PC-9 (cell line): Measurements from ENCODE around the gene PDK3. TPM values are rescaled to one million over a fixed set of nuclear protein-coding genes. Genes with fewer than 3 reads are reported as not detected.

Experiments used
- BruUV-seq: library from RNA; stranded (reverse); fragments of 400-500 nt; replicated peaks from 2 replicates; lab custom pipeline; 2021; lab: Mats Ljungman, UMichigan
- CTCF ChIA-PET: fragments of 300-600 bp; sonication (Branson Sonifier 250); formaldehyde crosslinking; loops from one replicate; lab custom pipeline; 2022; ENCODE audit warnings: antibody characterized with exemption; lab: Charles Lee
- POLR2A ChIA-PET: fragments of 300-600 bp; sonication (Branson Sonifier 250); formaldehyde crosslinking; loops from one replicate; lab custom pipeline; 2022; ENCODE audit warnings: antibody characterized with exemption; ENCODE audit not compliant: unreplicated experiment; lab: Charles Lee
- DNase-seq, 2 experiments: peaks; one replicate each; pipeline versions ENCODE4 v3.0.0 to v3.0.0-alpha.2; 2015 to 2022; ENCODE audit warnings: mixed read lengths in 1 of 2
- H2AFZ ChIP-seq: fragments of 200-600 bp; sonication (generic); 2 replicates; pipeline ENCODE4 v1.8.1; 2017; ENCODE audit warnings: antibody characterized with exemption
- H3F3A ChIP-seq: fragments of 200-600 bp; sonication (generic); 2 replicates; pipeline ENCODE4 v1.8.1; 2017; ENCODE audit warnings: antibody characterized with exemption, mild to moderate bottlenecking, low read depth; ENCODE audit not compliant: insufficient read depth
- H3K27ac ChIP-seq: fragments of 200-600 bp; sonication (generic); 2 replicates; pipeline ENCODE4 v1.6.1; 2016; ENCODE audit warnings: mixed run types
- H3K27me3 ChIP-seq: fragments of 200-600 bp; sonication (generic); 2 replicates; pipeline ENCODE4 v1.6.1; 2016; ENCODE audit warnings: low read depth, mixed run types; ENCODE audit not compliant: insufficient read depth
- H3K36me3 ChIP-seq: fragments of 200-600 bp; sonication (generic); 2 replicates; pipeline ENCODE4 v1.6.1; 2016; ENCODE audit warnings: low read depth, mixed run types
- H3K4me1 ChIP-seq: fragments of 200-600 bp; sonication (generic); replicated peaks from 2 replicates; pipeline ENCODE4 v1.6.1; 2016; ENCODE audit warnings: mixed run types; ENCODE audit not compliant: insufficient read depth
- H3K4me2 ChIP-seq: fragments of 200-600 bp; sonication (generic); 2 replicates; pipeline ENCODE4 v1.6.1; 2017; ENCODE audit warnings: mixed run types
- H3K4me3 ChIP-seq: fragments of 200-600 bp; sonication (generic); 2 replicates; pipeline ENCODE4 v1.6.1; 2016; ENCODE audit warnings: mixed run types
- H3K79me2 ChIP-seq: fragments of 200-600 bp; sonication (generic); 2 replicates; pipeline ENCODE4 v1.6.1; 2017; ENCODE audit warnings: low read depth, mixed run types
- H3K9me2 ChIP-seq: fragments of 200-600 bp; sonication (generic); 2 replicates; pipeline ENCODE4 v1.8.1; 2017; ENCODE audit warnings: mild to moderate bottlenecking; ENCODE audit not compliant: insufficient read depth
- H3K9me3 ChIP-seq: fragments of 200-600 bp; sonication (generic); 2 replicates; pipeline ENCODE4 v1.8.1; 2016; ENCODE audit warnings: low read depth; ENCODE audit not compliant: insufficient read depth
- H4K20me1 ChIP-seq: fragments of 200-600 bp; sonication (generic); 2 replicates; pipeline ENCODE4 v1.8.1; 2017; ENCODE audit not compliant: insufficient read depth
- CTCF ChIP-seq: fragments of 200-600 bp; sonication (generic); conservative IDR thresholded peaks from 2 replicates; pipeline ENCODE4 v1.6.1; 2017; ENCODE audit warnings: mixed run types, antibody characterized with exemption, mild to moderate bottlenecking, moderate library complexity
- EZH2 ChIP-seq: fragments of 200-600 bp; sonication (generic); IDR thresholded peaks from 2 replicates; pipeline ENCODE4 v1.8.0; 2017; ENCODE audit warnings: antibody characterized with exemption, low read depth
- intact Hi-C: fragments of 100-400 bp; cut with micrococcal nuclease; formaldehyde crosslinking; loops from one replicate; pipeline ENCODE4 v1.10.0; 2022; ENCODE audit not compliant: unreplicated experiment
- total RNA-seq: library from RNA; stranded (reverse); gene quantifications from 2 replicates; pipeline ENCODE4 v1.2.3, GENCODE V29; 2021

PDK3 gene
- total RNA-seq, 1 experiment from 2014 or later, result 19.4 TPM

DNA sequence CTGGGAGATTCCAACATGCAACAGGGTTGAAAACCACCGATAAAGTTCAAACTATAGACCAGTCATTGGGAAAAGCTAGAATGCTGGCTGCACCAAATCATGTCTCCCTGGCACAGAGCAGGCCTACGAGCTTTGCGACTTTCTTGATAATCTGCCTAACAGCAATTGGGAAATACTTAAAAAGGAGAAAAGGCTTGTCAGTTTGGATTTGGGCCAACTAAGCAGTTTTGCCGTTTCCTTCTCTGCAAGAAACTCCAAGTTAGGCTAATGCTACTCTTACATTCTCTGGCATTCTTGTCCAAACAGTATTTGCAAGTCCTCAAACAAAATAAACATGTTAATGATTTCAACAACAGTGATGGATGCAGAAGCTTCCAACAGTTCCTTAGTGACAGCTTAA, 87.9 kb downstream of the PDK3 start:
- Histone ChIP-seq H3K27me3 (peaks cover 10% of the 10 kb centered on the region), H3F3A (no peaks in the 10 kb centered on the region), H3K4me3 (no peak overlapping the region), H3K4me1 (no peaks in the 10 kb centered on the region), H3K27ac (no peak overlapping the region), H3K9me3 (no peaks in the 10 kb centered on the region), H3K79me2 (no peaks in the 10 kb centered on the region), H3K9me2 (no peaks in the 10 kb centered on the region), H3K4me2 (no peak overlapping the region), H3K36me3 (no peaks in the 10 kb centered on the region), H4K20me1 (no peaks in the 10 kb centered on the region), H2AFZ (no peak overlapping the region)
- POLR2A ChIA-PET, result no interaction called here
- TF ChIP-seq EZH2, result no peak
- no peak for TF ChIP-seq CTCF
- intact Hi-C loops, result no loop called here
- DNase-seq, result no peak
- no TSS peak for BruUV-seq
- CTCF ChIA-PET, result no interaction called here

GRCh38 chrX:24561121-24561520, 96.0 kb downstream of the PDK3 start:
- Histone ChIP-seq H3K4me1 (no peaks in the 10 kb centered on the region), H3K9me3 (no peaks in the 10 kb centered on the region), H2AFZ (no peak overlapping the region), H3K4me3 (no peak overlapping the region), H3K79me2 (no peaks in the 10 kb centered on the region), H3K9me2 (no peaks in the 10 kb centered on the region), H3K27me3 (peaks cover 18% of the 10 kb centered on the region), H3K27ac (no peak overlapping the region), H3K4me2 (no peak overlapping the region), H3F3A (no peaks in the 10 kb centered on the region), H4K20me1 (no peaks in the 10 kb centered on the region), H3K36me3 (no peaks in the 10 kb centered on the region)
- no peak for DNase-seq
- intact Hi-C loops, result no loop called here
- POLR2A ChIA-PET, result interaction anchor here (0.6 kb wide), 1 partner anchor 378 kb away, joined by 4 read pairs; no protein-coding TSS in a partner anchor
- BruUV-seq, result no TSS peak
- CTCF ChIA-PET, result no interaction called here
- peak; percentile 49 for TF ChIP-seq CTCF
- no peak for TF ChIP-seq EZH2

DNA sequence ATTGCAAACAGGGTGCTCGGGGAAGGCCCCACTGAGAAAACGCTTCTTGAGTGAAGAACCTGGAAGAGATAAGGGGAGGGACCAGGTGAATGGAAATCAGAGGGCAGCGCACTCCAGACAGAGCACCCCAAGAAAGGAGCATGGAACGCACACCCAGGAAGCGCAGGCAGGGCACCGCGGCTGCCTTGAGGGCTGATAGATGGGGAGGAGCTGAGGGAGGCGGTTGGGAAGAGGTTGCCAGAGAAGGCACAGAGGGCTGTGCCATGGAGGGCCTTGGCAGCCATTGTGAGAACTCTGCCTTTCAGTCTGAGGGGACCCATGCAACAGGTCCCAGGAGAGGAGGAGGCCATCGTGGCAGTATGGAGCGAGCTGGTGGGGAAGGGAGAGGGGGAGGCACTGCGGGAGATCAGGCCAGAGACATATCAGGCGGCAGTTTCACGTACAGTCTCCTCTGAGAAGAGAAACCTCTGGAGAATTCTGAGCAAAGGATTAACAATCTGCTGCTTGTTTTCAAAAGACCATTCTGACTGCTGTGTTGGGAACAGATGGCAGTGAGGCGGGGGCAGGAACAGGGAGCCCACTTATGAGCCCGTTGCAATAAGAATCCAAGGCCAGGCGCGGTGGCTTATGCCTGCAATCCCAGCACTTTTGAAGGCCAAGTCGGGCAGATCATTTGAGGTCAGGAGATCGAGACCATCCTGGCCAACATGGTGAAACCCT, 98.4 kb downstream of the PDK3 start:
- Histone ChIP-seq H3F3A (no peaks in the 10 kb centered on the region), H3K9me2 (no peaks in the 10 kb centered on the region), H2AFZ (no peak overlapping the region), H3K36me3 (no peaks in the 10 kb centered on the region), H3K79me2 (no peaks in the 10 kb centered on the region), H3K4me3 (no peak overlapping the region), H3K4me2 (no peak overlapping the region), H3K4me1 (no peaks in the 10 kb centered on the region), H3K27ac (no peak overlapping the region), H3K27me3 (peaks cover 8% of the 10 kb centered on the region), H3K9me3 (no peaks in the 10 kb centered on the region), H4K20me1 (no peaks in the 10 kb centered on the region)
- intact Hi-C loops, result no loop called here
- BruUV-seq, result no TSS peak
- ChIA-PET POLR2A (no interaction called here), CTCF (no interaction called here)
- DNase-seq, result no peak
- TF ChIP-seq CTCF, result no peak
- no peak for TF ChIP-seq EZH2
